GM03348 (cell line): Measurements from ENCODE around the gene CHRD.
A peak's percentile ranks its signal among the peaks of the same experiment; 100 is the strongest.
"Not testable (repeated sequence)": the region's sequence is repeated elsewhere in the genome, so short reads cannot be mapped to it uniquely, and the experiment has no call there.

Experiments
- DNase-seq: peaks from one replicate; pipeline ENCODE4 v3.0.0; 2012; ENCODE audit warnings: low spot score

The CHRD gene

DNA sequence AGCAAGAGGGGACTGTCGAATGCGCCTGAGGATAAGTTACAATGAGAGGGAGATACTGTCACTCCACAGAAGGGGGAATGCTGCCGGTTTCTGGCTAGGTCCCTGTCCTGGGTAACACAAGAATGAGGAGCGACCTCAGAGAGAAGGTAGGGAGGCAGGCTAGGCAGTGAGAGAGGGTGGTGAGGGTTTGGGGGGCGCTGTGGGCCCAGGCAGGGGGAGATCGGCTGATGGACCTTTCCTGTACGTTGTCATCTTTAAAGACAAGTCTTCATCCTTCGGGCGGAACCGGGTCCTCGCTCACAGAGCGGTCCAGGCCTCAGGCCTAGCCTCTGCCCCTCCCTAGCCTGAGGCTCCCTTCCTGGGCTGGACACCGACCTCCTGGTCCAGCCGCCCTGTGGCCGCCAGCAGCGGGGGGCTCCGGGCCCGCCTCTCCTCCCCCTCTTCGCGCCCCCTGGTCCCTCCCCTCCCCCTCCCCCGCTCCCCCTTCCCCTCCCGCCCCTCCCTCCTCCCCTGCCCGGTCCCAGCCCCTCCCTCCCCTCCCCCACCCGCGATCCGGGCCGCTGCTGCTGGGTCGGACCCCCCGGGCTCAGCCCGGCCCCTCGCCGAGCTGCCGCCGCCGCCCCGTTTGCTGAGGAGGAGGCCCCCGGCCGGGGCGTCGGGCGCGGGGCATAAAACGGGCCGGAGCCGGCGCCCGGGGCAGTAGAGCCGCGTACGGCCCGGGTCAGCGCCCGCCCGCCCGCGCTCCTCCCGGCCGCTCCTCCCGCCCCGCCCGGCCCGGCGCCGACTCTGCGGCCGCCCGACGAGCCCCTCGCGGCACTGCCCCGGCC is at the start of gene CHRD:
Gene CHRD (plus strand): TSS at position 697 of the 827 bp plus-strand sequence. CDS start 265 bp downstream, outside the sequence.
- DNase-seq = no peak

DNA sequence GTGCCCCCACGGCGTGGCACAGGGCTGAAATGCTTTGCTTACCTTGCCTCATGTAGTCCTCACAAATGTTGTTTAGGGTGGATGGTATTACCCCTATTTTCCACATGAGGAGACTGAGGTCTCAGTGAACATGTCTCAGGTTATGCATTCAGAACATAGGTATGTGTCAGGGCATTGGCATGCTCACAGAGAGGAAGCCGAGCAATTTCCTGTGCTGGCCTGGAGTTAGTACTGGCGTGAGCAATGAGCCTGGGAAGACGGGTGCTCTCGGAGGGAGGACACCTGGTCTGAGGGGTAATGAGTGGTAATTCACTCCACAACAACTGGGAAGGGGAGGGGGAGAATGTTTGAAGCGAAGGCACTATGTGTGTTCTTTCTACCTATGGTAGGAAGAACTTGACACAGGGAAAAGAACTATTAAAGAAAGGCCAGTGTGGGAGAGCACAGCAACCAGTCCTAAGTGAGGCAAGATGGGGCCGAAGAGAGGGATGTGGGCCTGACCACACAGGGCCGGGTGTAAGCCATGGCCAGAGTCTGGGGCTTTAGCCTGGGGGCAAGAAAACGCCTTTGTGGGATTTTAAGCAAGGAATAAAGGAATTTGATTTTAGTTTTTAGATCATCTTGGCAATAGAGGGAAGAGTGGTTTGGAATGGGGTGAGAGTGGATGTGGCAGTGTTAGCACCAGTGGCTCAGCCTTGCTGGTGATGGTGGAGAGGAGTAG is 47.3 kb upstream of the CHRD start:
- DNase-seq = peak; percentile 67

DNA sequence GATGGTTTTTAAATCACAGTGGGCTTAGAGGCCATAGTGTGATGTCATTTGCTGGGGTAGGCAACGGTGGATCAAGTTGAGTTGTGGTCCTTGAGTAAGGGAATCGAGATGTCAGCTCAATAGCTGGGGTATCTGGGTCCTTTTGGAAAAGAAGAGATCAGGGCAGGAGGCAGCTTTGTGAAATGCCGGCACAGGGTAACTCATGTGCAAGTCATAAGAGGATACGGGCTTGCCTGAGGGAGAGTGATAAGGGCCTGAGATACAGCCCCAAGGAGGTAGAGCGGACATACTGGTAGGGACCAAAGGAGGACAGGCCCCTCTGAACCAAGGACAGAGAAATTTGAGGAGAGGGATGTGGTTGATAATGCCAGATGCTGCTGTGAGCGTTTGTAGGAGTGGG is 46.7 kb upstream of the CHRD start:
- DNase-seq = no peak

DNA sequence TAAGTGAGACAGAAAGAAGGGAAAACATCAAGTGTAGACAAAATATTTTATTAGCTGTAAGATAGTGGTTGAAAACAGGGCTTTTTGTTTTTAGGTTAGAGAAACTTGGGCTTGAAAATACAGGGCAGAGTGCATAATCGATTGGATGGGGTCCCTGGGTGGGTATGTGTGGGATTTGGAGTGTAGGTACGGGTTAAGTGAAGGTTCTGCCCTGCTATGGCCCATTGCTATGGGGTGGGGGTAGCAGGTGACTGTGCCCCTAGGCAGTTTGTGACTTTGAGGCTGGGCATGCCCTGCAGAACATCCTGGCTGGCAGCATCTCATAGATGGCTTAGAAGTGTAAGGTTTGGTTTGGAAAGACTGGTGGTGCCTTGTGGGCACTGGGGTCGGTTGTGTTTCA is 46.2 kb upstream of the CHRD start:
- DNase-seq = no peak

DNA sequence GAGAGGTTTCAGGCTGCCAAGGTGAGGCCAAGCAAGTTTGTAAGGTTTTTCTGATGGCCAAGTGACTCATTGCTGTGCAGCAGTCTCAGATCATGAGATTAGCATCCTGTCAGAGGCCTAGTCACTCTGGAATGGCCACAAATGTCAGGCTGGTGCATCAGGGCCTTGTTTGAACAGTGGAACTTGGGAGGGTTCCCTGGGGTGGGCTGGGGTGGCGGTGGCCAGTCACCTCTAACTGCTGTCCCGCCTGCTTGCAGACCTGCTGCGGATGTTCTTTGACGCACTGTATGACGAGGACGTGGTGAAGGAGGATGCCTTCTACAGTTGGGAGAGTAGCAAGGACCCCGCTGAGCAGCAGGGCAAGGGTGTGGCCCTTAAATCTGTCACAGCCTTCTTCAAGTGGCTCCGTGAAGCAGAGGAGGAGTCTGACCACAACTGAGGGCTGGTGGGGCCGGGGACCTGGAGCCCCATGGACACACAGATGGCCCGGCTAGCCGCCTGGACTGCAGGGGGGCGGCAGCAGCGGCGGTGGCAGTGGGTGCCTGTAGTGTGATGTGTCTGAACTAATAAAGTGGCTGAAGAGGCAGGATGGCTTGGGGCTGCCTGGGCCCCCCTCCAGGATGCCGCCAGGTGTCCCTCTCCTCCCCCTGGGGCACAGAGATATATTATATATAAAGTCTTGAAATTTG is 45.2 kb upstream of the CHRD start:
- no peak for DNase-seq

DNA sequence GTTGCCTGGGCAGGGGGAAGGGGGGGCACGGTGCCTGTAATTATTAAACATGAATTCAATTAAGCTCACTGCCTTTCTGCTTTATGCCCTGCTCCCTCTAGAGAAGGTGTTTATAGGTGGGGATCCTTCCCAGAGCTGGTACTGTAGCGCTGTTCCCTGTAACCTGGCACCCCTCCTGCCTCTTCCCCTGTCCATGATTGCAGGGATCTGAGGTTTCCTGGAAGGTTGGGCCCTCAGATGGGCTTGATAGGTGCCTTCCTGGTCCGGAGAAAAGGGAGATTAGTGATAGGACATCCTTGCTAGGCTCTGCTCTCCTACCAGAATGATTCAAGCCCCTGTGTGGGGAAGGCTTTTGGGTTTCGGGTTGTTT is 44.6 kb upstream of the CHRD start:
- no peak for DNase-seq

DNA sequence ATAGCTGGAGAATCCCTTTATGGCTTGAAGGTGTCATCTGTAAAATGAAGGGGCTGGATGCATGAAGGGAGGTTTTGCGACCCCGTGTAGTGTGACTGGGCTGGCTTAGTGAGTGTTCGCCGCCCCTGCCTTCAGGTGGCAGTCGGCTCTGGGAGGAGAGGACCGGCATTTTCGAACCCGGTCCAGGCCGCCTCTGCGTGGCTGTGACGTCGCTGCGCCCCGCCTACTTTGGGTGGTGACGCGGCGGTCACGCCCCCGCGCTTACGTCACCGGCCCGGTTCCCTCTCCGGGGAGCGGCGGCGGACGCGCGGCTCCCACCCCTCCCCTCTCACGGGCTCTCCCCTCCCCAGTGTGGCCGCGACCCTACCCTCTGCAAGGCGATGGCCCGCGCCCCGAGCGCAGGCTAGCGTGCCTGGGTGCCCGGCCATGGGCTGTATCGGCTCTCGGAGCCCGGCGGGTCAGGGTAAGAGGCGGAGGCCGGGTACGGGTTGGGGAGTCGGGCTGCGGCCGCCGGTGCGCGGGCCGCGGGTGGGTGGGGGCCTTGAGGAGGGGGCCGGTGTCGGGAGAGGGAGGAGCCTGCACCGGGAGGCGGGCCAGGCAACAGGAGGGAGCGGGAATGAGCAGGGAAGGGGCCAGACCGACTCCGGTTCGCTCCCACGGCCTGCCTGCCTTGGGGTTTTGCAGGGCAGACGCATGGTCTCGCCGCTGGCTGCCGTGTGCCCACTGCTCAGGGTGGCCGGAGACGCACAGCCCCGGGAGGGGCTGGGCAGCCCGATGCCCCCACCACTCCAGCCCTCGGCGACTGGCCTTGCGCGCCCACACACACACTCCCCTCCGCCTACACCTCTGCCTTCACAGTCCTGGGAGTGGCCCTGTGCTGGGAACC is 44.0 kb upstream of the CHRD start:
- DNase-seq = peak; percentile 92

DNA sequence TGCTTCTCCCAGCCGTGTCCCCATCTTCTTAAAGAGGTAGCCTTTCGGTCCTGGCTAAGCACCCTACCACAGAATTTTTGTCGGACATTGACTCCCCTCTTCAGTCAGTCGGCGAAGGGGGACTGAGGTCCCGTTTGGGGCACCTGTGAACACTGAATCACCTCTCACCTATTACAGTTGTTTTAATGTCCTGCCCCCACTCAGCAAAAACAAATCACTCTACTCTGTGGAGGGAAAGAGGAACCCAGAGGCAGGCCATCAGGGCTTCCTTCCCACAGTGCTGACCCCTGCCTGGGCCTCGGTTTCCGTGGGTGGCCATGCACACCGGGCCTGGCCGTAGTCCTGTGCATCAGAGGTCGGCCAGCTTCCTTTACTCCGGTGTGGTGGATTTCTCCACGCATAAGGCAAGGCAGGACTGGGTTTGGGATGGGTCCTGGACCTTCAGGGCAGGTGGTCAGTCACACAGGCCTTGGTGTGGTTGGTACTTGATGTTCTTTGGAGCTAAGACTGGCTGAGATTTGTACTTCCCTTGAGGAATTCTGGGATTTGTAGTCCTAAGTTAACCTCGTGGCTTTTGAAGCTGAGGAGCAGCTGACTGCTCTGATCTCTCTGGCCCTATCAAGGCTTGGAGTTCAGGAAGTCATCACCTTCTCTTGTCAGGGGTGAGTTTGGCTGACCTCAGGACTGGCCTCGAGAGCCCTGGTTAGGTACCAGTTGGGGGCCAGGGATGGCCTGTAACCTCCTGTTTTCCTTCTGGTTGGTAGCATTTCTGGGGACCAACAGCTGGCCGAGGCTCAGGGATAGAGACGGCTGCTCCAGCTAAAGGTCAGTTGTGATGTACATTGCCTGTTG is 43.1 kb upstream of the CHRD start:
- peak; percentile 62 for DNase-seq

DNA sequence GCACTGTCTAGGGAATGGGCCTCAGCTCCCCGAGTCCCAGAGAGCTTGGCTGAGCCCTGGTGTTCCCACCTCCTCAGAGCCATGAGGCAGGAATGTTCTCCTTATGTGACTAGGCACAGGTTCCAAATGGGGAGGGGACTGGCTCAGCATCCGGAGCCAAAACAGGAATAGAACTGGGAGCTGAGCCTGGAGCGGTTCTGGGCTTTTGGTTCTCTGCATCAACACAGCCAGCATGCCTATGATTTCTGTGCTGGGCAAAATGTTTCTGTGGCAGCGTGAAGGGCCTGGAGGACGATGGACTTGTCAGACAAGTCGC is 42.5 kb upstream of the CHRD start, which contains the start of gene FAM131A:
Gene FAM131A (plus strand): TSS at position 202 of the 316 bp plus-strand sequence. CDS start 31 bp downstream, at position 233.
- DNase-seq = peak; percentile 60

DNA sequence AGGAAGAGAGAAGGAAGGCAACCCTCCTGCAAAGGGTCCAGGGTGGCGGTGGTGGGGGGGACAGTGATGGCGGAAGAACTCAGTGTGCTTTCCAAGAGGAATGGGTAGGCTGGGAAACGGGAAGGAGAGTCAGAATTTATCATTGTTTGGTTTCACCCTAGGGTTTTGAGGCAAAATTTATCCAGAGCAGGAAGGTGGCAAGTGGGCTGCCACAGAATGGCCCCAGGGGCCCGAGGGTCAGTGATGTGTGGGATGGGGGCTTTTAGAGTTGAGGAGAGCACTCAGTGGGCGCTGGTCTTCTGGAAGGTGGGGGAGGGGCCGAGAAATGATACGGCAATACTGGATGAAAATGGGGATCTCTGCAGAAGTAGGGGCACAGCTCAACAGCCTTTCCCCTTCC is 41.9 kb upstream of the CHRD start:
- no peak for DNase-seq

DNA sequence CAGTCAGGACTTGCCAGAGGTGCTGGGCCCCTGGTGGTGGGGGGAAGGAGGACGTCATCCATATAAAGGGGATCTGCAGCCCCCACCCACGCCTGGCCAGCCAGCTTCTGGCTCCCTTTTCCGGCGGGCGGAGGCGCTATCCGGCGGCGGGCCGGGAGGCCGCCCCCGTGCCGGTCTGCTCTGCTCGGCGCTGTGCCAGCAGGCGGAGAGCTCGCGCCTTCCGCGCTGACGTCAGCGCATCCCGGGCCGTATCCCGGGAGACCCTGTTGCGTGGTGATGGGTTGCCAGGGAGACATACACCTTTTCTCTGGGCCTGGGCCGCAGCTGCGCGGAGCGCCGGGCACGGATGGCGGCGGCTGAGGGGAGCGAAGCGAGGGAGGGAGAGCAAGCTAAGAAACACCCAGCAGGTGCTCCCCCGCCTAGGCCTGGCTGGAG is 41.3 kb upstream of the CHRD start:
- no peak for DNase-seq

DNA sequence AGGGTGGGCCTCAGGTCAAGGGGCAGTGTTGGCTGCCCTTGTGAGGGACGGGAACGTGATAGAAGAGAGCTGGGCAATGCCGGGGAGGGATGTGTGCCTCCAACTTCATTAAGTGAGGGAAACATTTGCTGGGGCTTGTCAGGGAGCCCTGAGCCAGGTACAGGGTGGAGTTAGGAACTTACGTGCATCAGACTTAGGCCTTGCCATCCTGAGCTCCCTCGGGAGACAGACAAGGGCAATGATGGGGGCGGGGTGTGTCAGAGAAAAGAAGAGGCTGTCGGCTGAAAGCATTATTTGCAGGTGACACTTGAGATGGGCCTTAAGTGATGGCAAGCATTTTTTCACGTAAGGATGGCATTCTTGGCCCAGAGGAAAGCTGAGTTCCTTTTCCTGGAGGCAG is 40.9 kb upstream of the CHRD start:
- DNase-seq = no peak

DNA sequence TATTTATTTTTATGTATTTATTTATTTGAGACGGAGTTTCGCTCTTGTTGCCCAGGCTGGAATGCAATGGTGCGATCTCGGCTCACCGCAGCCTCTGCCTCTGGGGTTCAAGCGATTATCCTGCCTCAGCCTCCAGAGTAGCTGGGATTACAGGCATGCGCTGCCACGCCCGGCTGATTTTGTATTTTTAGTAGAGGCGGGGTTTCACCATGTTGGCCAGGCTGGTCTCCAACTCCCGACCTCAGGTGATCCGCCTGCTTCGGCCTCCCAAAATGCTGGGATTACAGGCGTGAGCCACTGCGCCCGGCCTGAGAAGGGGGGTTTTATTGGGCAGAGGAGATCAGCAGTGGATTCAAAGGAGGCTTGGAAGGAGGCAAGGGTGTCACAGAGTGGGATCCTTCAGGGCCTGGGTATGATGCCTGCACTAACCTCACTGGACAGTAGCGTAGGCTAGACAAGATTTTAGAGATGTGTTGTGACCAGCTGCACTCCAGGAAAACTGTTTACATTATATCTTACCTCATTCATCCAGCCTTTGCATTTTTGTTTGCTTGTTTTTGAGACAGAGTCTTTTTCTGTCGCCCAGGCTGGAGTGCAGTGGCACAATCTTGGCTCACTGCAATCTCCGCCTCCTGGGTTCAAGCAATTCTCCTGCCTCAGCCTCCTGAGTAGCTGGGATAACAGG is 40.3 kb upstream of the CHRD start:
- not testable (repeated sequence) for DNase-seq

DNA sequence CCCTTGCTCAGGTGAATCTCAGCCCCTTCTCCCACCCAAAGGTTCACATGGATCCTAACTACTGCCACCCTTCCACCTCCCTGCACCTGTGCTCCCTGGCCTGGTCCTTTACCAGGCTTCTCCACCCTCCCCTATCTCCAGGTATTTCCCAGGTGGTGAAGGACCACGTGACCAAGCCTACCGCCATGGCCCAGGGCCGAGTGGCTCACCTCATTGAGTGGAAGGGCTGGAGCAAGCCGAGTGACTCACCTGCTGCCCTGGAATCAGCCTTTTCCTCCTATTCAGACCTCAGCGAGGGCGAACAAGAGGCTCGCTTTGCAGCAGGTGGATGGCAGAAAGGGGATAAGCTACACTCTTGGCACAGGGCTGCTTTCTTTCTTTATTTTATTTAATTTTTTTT is 37.9 kb upstream of the CHRD start:
- DNase-seq = no peak

DNA sequence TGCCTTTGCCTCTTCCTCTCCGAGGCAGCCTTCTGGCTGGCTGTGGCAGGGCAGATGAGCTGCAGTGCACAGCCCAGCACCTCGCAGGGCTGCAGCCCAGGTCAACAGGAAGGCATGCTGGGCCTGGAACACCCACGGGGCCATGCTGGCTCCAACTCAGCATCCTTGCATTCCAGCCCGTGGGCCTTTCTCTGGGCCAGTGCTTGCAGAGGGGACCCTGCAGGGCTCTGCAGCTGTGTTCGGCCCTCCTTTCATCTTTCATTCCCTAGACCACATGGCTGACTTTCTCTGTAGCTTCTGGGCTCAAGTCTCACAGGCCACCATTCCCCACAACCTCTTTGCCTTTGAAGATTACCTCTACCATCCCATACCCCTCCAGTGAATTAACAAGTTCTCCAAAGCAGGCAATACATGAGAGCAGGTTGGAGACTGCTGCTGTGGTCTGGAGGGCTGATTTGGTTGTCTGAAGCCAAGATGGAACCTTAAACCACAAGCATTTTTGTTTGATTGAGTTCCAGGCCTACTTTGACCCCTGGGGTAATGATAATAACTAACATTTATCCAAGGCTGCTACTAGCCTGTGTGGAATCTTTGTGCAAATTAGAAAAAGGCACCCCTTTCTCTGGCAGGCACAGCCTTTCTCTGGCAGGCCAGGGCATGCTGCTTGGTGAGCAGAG is 36.5 kb upstream of the CHRD start:
- DNase-seq = no peak

DNA sequence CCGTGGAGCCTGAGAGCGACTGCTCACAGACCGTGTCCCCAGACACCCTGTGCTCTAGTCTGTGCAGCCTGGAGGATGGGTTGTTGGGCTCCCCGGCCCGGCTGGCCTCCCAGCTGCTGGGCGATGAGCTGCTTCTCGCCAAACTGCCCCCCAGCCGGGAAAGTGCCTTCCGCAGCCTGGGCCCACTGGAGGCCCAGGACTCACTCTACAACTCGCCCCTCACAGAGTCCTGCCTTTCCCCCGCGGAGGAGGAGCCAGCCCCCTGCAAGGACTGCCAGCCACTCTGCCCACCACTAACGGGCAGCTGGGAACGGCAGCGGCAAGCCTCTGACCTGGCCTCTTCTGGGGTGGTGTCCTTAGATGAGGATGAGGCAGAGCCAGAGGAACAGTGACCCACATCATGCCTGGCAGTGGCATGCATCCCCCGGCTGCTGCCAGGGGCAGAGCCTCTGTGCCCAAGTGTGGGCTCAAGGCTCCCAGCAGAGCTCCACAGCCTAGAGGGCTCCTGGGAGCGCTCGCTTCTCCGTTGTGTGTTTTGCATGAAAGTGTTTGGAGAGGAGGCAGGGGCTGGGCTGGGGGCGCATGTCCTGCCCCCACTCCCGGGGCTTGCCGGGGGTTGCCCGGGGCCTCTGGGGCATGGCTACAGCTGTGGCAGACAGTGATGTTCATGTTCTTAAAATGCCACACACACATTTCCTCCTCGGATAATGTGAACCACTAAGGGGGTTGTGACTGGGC is 35.1 kb upstream of the CHRD start:
- DNase-seq = no peak

DNA sequence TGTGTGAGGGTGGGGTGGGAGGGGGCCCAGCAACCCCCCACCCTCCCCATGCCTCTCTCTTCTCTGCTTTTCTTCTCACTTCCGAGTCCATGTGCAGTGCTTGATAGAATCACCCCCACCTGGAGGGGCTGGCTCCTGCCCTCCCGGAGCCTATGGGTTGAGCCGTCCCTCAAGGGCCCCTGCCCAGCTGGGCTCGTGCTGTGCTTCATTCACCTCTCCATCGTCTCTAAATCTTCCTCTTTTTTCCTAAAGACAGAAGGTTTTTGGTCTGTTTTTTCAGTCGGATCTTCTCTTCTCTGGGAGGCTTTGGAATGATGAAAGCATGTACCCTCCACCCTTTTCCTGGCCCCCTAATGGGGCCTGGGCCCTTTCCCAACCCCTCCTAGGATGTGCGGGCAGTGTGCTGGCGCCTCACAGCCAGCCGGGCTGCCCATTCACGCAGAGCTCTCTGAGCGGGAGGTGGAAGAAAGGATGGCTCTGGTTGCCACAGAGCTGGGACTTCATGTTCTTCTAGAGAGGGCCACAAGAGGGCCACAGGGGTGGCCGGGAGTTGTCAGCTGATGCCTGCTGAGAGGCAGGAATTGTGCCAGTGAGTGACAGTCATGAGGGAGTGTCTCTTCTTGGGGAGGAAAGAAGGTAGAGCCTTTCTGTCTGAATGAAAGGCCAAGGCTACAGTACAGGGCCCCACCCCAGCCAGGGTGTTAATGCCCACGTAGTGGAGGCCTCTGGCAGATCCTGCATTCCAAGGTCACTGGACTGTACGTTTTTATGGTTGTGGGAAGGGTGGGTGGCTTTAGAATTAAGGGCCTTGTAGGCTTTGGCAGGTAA is 34.3 kb upstream of the CHRD start:
- DNase-seq = peak; percentile 86
